Stimulated activated CD8-positive, alpha-beta memory T cell treated with anti-CD3 and anti-CD28 coated beads, Interleukin-12 subunit alpha, Interleukin-12 subunit beta, amount 100 ng/mL, for 24 hours (primary cell): ENCODE data around the gene CORO2A.
"Not testable (repeated sequence)": the region's sequence is repeated elsewhere in the genome, so short reads cannot be mapped to it uniquely, and the experiment has no call there.

Experiments used
- DNase-seq: peaks from one replicate; pipeline ENCODE4 v3.0.0-alpha.2; 2020; ENCODE audit errors: extremely low read depth

Gene CORO2A

DNA sequence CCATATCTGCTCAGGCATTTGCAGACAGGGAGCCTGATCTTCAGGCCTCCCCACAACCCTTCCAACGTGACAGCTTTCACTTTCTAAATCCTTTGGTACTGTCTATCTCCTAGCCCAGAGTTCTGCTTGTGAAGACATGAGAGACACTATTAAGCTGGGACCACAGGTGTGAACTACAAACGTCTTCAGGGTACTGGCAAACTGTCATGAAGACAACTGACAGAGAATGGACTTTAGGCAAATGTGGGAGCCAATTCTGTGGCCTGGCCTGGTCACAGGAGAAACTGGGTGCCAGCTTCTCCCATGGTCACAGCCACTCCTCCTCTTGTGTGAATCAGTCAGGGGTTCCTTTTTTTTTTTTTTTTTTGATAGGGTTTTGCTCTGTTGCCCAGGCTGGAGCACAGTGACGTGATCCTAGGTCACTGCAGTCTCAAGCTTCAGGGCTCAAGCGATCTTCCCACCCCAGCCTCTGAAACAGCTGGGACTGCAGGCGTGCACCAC is 83.9 kb downstream of the CORO2A start:
- DNase-seq, result no peak

GRCh38 chr9:98107926-98108325 is 84.5 kb downstream of the CORO2A start:
- DNase-seq, result no peak

DNA sequence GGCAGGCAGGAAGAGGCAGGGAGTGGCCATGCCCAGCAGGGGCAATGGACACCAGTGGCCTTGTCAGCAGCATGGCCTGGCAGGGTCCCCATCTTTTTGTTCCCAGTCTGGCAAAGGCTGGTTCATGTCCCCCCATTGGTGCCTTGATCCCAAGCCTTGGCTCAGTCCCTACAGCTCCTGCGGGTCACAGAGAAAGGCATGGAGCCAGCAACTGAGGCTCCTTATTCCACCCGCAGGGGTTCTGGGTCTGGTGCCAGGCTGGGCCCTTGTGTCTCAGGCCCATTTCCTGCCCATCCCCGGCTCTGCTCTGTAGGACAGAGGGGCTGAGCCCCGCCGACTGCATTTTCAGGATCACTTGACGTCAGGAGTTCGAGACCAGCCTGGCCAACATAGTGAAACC is 87.4 kb downstream of the CORO2A start:
- no peak for DNase-seq

- no peak for DNase-seq
Measured at GRCh38 chr9:98104445-98104881, 88.0 kb downstream of the CORO2A start.

DNA sequence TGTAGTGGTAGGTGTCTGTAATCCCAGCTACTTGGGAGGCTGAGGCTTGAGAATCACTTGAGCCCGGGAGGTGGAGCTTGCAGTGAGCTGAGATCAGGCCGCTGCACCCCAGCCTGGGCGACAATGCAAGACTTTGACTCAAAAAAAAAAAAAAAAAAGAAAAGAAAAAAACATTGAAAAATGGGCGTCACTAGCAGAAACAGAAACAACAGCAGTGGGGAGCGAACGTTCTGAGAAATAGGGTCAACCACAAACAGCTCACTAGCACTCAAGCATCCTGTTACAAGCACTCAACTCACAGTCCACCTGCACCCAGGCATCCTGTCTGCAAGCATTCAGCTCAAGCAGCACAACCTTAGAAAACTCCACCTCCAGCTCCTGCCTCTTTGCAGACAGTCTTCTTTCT is 90.6 kb downstream of the CORO2A start:
- DNase-seq, result no peak

GRCh38 chr9:98101416-98101815 is 91.0 kb downstream of the CORO2A start:
- DNase-seq, result no peak

DNA sequence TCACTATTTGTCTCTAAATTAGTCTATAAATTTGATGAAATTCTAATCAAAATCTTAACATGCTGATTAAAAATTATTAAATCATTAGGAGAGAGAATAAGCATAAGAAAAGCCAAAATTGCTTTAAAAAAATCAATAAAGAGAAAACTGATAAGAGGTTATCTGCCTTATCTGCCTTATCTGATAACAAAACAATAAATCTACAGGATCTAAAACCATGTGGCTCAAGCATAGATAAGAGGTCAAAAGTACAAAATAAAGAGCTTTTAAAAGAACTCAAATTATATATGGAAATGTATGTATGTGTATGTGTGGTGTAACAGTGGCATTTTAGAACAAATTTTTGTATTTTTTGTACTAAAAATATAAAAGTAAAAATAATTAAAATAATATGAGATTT is 92.0 kb downstream of the CORO2A start:
- no peak for DNase-seq

GRCh38 chr9:98099898-98100297 is 92.5 kb downstream of the CORO2A start:
- DNase-seq, result no peak

DNA sequence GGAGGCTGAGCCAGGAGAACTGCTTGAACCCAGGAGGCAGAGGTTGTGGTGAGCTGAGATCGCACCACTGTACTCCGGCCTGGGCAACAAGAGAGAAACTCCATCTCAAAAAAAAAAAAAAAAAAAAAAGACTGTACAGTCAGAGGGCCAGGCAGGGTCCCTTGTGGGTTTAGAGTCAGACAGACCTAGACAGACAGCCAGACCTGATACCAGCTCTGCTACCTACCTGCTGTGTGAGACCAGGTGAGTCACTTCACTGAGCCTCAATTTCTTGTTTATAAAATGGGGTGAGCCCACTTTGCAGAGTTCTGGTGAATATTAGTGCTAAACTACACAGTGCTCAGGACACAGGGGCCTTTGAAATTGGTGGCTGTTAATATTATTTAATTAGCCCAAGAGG is 93.1 kb downstream of the CORO2A start:
- no peak for DNase-seq

DNA sequence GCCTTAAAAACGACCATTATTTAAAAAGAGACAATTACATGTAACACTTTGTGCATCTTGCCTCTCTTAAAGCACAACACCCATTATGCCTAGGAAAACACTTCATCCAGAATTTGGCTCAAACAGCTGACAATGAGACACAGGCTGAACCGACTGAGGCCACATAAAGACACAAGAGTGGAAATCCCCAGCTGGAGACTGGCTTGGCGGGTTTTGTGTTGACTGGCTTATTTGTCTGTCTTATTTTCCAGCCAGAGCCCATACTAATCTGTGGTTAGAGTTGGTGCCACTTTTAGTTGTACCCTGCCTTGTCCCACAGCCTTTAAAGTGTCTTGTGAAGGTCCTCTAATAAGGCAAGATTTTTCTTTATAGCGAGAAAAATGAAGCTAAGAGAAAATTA is 94.6 kb downstream of the CORO2A start:
- DNase-seq, result no peak

- no peak for DNase-seq
Measured at GRCh38 chr9:98096091-98096490, 96.3 kb downstream of the CORO2A start.

- no peak for DNase-seq
Measured at GRCh38 chr9:98095401-98095800, 97.0 kb downstream of the CORO2A start.

- DNase-seq, result no peak
Measured at GRCh38 chr9:98094851-98095250, 97.6 kb downstream of the CORO2A start.

GRCh38 chr9:98094316-98094715 is 98.1 kb downstream of the CORO2A start:
- no peak for DNase-seq

DNA sequence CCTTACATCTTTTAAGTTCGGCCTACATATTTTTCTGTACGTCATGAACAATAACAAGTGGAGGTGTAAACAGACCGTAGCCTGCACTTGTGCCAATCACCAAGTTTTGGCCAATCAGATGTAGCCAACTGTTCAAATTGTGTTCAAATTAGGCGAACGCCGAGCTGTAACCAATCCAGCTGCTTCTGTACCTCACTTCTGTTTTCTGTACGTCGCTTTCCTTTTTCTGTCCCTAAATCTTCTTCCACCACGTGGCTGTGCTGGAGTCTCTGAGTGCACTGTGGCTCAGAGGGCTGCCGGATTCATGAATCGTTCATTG is 99.9 kb downstream of the CORO2A start:
- no peak for DNase-seq

DNA sequence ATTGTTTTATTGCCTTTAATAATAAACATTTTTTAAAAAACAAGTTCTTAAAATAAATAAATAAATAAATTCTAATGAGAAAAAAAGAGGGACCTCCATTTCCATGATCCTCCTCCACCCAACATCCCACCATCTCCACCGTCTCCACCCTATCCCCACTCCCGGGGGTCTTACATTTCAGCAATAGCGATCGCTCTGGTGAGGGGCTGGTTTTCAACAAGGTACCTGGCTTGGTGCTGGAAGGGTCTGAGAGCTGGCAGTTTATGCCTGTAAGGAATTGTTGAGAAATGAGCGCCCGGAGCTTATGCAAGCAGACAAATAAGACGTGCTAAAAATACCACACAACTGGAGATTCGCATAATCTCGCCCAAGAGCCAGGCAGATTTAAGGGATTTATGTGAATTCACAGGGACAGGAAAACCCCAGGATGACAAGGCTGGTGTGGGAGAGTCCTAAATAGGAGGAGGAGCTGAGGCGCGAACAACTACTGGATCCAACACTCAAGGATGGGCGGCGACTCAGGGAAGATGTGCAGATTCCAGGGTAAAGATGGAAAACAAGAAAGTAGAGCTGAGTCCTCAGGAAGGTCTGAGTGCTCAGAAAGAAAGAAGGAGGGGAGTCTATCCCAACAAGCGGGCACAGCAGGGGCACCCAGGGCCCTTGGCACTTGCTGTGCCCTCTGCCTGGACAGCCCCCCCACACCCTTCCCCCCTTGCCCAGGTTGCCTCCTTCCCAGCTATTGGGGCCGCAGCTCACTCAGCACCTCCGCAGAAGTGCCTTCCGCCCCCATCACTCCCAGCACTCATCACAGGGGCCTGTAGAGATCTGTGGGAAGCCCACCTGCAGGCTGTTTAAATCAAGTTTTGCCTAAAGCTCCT is 100.5 kb downstream of the CORO2A start:
- no peak for DNase-seq

DNA sequence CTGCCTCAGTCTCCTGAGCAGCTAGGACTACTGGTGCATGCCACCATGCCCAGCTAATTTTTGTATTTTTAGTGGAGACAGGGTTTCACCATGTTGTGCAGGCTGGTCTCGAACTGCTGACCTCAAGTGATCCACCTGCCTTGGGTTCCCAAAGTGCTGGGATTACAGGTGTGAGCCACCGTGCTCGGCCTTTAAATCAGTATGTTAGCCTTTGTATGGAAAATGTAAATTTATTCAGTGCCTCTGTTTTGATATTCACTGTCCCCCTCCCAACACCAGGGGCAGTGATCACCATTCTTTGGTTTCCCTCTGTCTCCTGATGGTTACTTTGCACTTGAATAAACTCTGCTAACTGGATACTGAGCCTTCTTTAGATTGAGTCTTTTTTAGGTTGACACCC is 101.8 kb downstream of the CORO2A start:
- DNase-seq, result not testable (repeated sequence)

- DNase-seq, result no peak
Measured at GRCh38 chr9:98087420-98088354, 104.8 kb downstream of the CORO2A start.

GRCh38 chr9:98086461-98086860 is 106.0 kb downstream of the CORO2A start:
- no peak for DNase-seq

- DNase-seq, result no peak
Measured at GRCh38 chr9:98085944-98086343, 106.5 kb downstream of the CORO2A start.

- DNase-seq, result no peak
Measured at GRCh38 chr9:98085058-98085457, 107.4 kb downstream of the CORO2A start.

- no peak for DNase-seq
Measured at GRCh38 chr9:98084396-98084795, 108.0 kb downstream of the CORO2A start.
